ENCODE results near the gene ETNK1.

Gene ETNK1

GRCh38 chr12:22670762-22671161 lies 45.8 kb downstream of the ETNK1 start:
- ATAC-seq: no peak
- TF ChIP-seq ZNF565 (CRISPR knock-in tag; conservative IDR thresholded peaks at IDR 0.05; ENCODE audit: low read depth) (no peak), ZNF8 (CRISPR knock-in tag; IDR thresholded peaks at IDR 0.05) (no peak), ZC3H10 (CRISPR knock-in tag; IDR thresholded peaks at IDR 0.05) (no peak), ARNTL (CRISPR knock-in tag; IDR thresholded peaks at IDR 0.05; ENCODE audit: borderline replicate concordance, low read depth) (no peak), TOX (CRISPR knock-in tag; IDR thresholded peaks at IDR 0.05; ENCODE audit: borderline replicate concordance) (no peak), BACH2 (CRISPR knock-in tag; IDR thresholded peaks at IDR 0.05; ENCODE audit: borderline replicate concordance) (no peak), OSR1 (CRISPR knock-in tag; IDR thresholded peaks at IDR 0.05) (no peak), PATZ1 (CRISPR knock-in tag; IDR thresholded peaks at IDR 0.05; ENCODE audit: borderline replicate concordance) (no peak), CREB5 (CRISPR knock-in tag; IDR thresholded peaks at IDR 0.05; ENCODE audit: low read depth) (no peak), ISL1 (CRISPR knock-in tag; IDR thresholded peaks at IDR 0.05) (no peak), ZFP3 (CRISPR knock-in tag; IDR thresholded peaks at IDR 0.05) (no peak), CSRNP3 (CRISPR knock-in tag; IDR thresholded peaks at IDR 0.05) (no peak), ZFP30 (CRISPR knock-in tag; IDR thresholded peaks at IDR 0.05) (no peak), ZNF70 (CRISPR knock-in tag; IDR thresholded peaks at IDR 0.05) (no peak), GLIS3 (CRISPR knock-in tag; IDR thresholded peaks at IDR 0.05) (no peak), ESRRG (CRISPR knock-in tag; IDR thresholded peaks at IDR 0.05) (no peak), POU6F1 (CRISPR knock-in tag; IDR thresholded peaks at IDR 0.05; ENCODE audit: borderline replicate concordance, low read depth) (no peak)

- TF ChIP-seq RARB (CRISPR knock-in tag; IDR thresholded peaks at IDR 0.05): no peak
- TF ChIP-seq CSRNP3 (CRISPR knock-in tag; IDR thresholded peaks at IDR 0.05): no peak
- TF ChIP-seq ZNF565 (CRISPR knock-in tag; conservative IDR thresholded peaks at IDR 0.05; ENCODE audit: low read depth): no peak
- no peak for TF ChIP-seq ZNF70 (CRISPR knock-in tag; IDR thresholded peaks at IDR 0.05)
- no peak for TF ChIP-seq SNAI2 (CRISPR knock-in tag; IDR thresholded peaks at IDR 0.05)
- TF ChIP-seq POU6F1 (CRISPR knock-in tag; IDR thresholded peaks at IDR 0.05; ENCODE audit: borderline replicate concordance, low read depth): no peak
- TF ChIP-seq CREB5 (CRISPR knock-in tag; IDR thresholded peaks at IDR 0.05; ENCODE audit: low read depth): no peak
- TF ChIP-seq ZFP30 (CRISPR knock-in tag; IDR thresholded peaks at IDR 0.05): no peak
- TF ChIP-seq ZFP3 (CRISPR knock-in tag; IDR thresholded peaks at IDR 0.05): no peak
- ATAC-seq: peak; percentile 72
These were observed 48.0 kb downstream of the ETNK1 start for GRCh38 chr12:22672951-22673350.
